Activated CD8-positive, alpha-beta memory T cell treated with anti-CD3 and anti-CD28 coated beads, Interleukin-2, amount 50 U/mL, for 1 hour (primary cell): Measurements from ENCODE around the gene PACS2.

Source experiments
- DNase-seq: peaks from one replicate; pipeline ENCODE4 v3.0.0-alpha.2; 2020; ENCODE audit errors: extremely low read depth

PACS2 gene

DNA sequence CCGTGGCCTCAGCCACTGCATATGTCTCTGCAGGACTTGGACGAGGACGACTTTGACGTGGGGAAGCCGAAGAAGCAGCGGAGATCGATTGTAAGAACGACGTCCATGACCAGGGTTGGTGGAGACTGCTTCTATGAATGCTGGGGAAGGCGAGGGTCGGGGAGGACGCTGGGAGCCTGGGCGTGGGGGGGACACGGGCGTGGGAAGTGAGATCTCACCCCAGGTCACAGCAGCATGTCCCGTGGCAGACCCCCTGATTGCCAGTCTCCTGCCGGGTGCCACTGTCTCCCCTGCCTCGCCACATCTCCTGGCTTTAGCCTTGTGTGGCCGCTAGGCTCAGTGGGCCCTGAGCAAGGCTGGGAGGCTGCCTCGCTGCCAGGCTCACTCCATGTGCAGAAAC, 53.9 kb downstream of the PACS2 start:
- DNase-seq, result no peak

DNA sequence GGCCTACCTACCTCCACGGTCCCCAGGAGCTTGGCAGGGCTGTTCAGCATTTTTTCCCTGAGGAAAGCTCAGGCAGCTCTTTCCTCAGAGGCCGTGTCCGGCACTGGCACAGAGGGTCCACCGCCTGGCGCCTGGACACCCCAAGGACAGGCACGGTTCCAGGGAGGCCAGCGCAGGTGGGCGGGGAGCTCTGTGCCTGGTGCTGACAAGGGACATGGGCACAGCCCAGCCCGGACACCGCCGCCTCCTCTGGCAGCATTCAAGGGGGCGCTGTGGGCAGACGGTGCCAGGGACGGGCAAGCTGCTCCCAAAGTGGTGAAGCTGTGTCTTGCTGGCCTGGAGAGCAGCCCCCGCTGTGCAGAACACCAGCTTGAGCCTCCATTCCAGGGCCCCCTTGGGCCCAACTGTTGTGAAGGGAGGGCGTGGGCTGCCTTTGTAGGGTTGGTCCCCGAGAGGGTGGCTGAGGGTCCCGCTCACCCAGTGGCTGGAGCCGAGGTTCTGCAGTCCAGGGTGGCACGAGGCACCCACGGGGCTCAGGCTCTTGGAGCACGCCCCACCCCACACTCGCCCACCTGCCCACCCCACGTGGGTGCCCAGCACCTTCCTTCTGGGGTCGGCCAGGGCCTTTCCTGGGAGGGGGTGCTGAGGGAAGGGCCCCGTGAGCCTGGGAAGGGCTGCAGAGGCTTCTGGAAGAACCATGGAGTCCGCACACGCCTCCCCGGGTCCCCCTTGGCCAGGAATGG, 54.5 kb downstream of the PACS2 start:
- DNase-seq, result no peak

DNA sequence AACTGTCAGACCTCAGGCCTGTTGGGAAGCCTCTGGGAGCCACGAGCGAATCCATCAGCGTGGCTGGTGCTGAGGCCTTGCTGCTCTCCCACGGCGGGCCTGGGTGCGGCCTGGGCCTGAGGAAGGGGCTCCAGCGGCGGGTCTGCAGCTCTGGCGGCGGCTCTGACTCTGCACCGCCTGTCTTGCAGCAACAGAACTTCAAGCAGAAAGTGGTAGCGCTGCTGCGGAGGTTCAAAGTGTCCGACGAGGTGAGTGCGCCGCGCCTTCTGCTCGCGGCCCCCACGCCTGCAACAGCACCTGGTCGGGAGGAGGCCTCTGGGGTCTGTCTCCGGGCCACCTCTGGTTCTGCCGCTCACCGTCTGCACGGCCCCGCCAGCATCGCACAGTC, 55.1 kb downstream of the PACS2 start:
- no peak for DNase-seq

DNA sequence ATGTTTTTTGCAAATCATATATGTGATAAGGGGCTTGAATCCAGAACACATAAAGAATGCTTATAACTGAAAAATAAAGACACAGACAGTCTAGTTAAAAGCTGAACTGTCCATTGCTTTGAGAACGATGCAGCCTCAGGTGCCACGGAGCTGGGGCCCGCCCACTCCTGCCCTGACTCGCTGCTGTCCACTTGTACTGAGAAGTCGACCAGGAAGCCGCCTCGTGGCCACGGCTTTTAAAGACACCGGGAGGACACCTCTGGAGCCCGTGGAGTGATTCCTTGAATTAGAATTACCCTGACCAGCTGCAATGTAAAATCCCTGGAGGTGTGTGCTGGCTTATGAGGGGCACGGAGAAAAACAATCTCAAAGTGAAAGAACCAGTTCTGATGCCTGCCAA, 59.8 kb downstream of the PACS2 start:
- no peak for DNase-seq

DNA sequence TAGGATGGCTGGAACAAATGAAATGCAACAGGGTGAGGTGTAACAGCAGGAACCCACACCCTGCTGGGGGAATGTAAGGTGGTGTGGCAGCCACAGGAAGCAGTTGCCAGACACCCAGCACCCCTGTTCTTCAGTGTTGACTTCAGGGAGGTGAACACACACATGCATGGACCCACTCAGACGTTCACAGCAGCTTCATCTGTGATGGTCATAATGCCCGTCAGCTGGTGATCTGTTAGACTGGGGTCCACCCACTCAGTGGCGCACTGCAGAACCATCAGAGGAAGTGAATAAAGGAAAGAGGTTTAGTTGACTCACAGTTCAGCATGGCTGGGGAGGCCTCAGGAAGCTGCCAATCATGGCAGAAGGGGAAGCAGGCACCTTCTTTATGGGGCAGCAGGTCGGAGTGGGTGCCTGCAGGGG, 61.1 kb downstream of the PACS2 start:
- no peak for DNase-seq

DNA sequence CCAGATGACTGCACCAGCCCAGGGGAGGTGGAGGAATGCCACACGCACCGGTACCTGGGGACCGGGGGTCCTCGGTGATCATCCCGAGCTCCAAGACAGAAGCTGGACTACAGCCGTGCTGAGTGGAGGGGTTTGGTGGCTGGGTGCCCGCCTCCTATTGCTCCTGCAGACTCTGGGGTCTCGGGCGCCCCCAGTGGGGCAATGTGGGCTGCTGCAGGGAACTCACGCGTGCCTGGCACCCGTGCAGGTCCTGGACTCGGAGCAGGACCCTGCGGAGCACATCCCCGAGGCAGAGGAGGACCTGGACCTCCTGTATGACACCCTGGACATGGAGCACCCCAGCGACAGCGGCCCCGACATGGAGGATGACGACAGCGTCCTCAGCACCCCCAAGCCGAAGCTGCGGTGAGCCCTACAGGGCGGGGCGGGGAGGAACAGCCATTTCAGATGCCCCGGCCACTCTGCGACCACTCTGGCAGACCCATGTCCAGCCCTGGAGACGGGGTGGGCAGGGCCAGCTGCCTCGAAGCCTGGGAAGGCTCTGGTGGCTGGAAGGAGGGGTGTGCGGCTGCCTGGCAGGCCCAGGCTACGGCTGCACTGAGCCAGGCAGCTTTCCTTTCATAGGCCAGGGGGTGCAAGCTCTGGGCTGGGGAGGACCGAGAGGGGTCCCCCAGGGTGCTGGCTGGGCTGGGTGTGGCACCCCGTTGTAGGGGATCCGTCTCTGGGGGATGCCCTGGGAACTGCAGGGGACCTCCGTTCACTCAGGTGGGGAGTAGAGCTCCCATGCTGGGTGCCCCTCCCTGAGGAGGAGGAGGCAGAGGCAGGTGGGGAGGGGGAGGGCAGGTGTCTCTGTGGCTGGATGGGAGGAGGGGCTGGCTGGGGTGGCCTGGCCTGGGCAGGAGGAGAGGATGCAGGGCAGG, 62.2 kb downstream of the PACS2 start:
- no peak for DNase-seq

DNA sequence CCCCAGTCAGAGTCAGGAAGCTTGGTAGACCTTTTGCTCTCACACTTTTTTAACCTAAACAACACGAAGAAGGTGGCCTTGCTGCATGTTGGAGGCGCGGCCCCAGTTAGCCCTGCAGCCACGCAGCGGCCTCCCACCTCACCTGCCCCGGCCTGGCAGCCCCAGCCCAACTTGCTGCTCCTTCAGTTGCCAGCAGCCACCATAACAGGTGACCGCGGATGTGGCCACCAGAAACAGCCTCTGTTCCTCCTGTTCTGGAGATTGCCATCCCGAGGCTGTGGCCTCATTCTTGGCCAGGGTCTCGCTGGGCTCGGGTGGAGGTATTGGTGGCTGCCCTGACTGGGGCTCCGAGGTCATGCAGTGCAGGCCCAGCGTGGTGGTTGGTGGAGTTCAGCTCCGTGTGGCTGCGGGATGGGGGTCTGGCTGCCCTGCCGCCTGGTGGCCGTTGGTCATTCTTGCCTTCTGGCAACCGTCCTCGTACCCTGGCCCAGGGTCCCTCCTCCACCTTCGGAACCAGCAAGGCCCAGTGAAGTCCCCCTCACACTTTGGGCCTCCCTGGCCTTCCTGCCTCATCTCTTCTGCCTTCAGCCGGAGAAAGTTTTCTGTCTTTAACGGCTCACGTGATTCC, 63.1 kb downstream of the PACS2 start:
- no peak for DNase-seq

DNA sequence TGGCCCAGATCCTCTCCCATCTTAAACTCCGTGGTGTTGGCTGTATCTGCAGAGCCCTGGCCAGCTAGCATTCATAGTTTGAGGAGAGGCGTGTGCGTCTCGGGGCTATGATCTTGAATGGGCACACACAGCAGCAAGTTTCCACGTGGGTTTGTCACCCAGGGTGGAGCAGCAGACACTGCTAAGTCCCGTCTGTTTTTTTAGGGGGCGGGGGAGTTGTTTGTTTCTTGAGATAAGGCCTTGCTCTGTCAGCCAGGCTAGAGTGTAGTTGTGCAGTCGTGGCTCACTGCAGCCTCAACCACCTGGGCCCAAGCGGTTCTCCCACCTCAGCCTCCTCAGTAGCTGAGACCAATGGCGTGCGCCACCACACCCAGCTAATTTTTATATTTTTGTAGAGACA, 63.7 kb downstream of the PACS2 start:
- DNase-seq, result no peak

DNA sequence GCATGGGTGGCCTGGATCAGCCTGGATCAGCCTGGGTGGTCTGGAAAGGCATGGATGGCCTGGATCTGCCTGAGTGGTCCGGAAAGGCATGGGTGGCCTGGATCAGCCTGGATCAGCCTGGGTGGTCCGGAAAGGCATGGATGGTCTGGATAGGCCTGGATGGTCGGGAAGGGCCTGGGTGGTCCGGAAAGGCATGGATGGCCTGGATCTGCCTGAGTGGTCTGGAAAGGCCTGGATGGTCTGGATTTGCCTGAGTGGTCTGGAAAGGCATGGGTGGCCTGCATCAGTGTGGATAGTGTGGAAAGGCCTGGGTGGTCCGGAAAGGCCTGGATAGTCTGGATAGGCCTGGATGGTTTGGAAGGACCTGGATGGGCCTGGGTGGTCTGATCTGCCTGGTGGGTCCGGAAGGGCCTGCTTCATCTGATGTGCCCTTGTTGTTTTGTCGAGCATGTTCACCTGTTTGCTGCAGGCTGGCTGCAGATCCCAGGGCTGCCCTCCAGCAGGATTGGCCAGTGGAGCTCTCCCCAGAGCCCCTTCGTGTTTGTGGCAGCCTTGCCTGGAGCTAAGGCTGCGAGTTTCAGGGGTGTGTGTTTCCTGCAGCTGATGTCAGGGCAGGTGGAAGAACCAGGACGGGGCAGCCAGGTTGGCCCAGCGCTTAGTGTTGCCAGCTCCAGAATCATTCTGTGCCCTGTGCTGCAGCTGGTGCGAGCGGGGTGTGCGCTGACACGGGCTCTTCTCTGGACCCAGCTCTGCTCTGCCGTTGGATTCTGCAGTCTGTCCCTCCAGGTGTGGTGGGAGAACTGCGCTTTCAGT, 64.5 kb downstream of the PACS2 start:
- DNase-seq, result no peak

DNA sequence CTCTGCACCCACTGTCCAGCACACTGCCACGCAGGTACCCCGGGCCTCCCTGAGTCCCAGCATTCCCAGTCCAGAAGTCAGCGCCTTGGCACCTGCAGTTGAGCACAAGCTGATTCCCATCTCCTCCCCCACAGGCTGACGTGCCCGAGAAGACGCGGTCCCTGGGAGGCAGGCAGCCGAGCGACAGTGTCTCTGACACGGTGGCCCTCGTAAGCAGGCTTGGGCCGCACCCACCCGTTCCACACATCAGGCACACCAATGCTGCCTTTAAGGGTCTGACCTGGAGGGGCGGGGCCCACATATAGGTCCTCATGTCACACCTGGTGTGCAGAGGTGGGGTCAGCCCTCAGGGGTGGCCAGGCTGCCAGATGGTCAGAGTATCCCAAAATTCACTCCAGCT, 65.4 kb downstream of the PACS2 start:
- DNase-seq, result no peak

DNA sequence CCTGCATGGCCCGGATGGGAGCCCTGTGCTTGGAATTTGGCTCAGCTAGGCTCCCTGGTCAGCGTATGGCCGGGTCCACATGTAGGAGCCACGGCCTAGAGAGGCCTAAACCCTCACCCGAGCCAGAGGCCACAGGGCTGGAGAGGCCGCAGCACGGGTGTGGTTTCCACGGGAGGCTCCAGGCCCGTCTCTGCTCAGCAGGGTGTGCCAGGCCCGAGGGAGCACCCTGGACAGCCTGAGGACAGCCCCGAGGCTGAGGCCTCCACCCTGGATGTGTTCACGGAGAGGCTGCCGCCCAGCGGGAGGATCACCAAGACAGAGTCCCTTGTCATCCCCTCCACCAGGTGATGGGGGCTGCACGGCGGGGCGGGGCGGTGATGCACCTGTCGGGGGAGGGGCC, 66.2 kb downstream of the PACS2 start:
- DNase-seq, result no peak

DNA sequence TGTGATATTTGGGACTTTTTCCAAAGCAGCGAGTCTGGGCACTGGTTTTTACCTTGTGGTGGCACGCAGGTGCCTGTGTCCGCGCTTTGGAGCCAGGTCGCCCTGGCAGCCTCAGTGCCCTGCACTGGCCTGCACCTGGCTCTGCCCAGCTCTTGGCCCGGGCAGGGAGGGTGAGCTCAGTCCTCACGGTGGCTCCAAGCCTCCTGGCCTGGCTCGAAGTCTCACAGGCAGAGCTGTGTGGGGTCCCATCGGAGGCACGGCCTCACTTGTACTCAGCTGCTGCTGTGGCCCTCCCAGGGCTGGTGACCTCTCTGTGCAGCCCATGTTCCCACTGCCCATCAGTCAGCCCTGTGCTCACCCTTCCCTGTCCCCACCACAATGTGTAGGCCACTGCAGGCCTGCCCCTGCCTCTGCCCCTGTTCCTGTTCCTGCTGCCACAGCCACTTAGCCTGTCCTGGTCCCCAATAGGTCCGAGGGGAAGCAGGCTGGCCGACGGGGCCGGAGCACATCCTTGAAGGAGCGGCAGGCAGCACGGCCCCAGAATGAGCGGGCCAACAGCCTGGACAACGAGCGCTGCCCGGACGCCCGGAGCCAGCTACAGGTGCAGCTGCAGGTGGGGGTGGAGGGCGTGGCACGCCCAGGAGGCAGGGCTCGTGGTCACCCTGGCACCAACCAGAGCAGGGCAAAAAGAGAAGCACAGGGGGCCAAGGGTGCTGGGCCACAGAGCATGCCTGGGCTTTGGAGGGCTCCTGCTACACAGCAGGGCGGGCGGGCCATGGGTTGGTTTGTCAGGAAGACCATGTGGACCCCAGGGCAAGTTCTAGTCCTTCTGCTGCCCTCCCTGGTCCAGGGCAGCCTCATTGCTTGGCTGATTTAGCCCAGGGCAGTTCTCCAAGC, 67.1 kb downstream of the PACS2 start:
- no peak for DNase-seq

DNA sequence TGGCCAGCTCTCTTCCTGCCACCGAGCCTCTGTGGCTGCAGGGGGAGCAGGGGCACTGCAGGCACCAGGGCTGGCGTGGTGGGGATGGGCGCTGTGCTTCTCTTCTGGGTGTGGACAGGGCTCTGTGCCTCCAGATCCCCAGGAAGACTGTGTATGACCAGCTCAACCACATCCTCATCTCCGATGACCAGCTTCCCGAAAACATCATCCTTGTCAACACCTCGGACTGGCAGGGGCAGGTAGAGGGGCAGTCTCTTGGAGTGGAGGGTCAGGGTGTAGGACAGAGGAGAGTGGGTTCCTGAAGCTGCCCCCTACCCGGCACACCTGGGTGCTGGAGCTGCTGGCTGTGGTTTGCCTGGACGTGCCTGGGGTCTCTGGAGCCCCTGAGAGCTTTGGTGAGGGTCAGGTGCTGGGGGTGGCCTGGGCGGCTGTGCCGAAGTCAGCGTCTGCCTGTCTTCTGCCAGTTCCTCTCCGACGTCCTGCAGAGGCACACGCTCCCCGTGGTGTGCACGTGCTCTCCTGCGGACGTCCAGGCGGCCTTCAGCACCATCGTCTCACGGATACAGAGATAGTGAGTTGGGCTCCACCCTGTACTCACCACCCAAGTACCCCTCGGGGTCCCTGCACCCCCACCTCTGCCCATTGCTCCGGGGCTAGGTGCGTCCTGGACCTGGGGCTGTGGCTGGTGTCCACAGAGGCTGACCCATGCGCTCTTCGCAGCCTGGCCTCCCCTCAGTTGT, 68.0 kb downstream of the PACS2 start:
- no peak for DNase-seq

DNA sequence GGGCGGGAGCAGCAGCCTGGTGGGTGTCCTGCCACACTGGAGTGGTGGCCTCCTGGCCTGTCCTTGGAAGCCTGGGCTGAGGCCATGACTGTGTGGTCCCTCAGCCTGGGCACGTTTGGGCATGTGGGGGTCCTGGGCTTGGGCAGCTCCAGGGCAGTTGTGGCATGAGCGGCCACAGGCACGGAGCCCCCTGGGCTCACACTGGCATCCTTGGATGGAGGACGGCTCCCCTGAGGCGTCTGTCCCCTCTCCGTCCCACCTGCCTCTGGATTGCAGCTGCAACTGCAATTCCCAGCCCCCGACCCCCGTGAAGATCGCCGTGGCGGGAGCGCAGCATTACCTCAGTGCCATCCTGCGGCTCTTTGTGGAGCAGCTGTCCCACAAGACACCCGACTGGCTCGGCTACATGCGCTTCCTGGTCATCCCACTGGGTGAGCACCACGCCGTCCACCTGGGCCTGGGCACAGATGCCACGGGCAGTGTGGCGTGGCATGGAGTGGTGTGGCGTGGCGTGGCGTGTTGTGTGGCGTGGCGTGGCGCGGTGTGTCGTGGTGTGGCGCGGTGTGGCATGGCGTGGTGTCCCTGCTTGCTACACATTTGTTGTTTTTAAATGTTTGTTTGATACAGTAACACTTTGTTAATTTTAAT, 68.7 kb downstream of the PACS2 start:
- no peak for DNase-seq

DNA sequence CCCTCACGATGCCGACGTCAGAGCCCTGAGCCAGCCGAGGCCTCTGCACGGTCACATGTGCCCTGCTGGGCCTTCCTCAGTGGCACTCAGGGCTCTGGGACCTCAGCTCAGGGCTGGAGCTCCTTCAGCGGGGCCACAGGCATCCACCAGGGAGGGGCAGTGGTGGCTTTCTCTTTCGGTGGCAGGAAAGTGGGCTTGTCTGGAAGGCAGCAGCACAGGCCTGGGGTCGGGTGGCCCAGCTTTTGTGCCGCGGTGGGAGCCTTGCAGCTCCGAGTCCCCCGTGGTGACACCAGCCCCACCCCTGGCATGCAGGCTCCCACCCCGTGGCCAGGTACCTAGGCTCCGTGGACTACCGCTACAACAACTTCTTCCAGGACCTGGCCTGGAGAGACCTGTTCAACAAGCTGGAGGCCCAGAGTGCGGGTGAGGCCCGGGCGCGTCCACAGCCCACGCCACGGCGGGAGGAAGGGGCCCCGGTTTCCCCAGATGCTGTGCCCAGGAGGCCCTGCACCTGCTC, 69.6 kb downstream of the PACS2 start:
- DNase-seq, result no peak

DNA sequence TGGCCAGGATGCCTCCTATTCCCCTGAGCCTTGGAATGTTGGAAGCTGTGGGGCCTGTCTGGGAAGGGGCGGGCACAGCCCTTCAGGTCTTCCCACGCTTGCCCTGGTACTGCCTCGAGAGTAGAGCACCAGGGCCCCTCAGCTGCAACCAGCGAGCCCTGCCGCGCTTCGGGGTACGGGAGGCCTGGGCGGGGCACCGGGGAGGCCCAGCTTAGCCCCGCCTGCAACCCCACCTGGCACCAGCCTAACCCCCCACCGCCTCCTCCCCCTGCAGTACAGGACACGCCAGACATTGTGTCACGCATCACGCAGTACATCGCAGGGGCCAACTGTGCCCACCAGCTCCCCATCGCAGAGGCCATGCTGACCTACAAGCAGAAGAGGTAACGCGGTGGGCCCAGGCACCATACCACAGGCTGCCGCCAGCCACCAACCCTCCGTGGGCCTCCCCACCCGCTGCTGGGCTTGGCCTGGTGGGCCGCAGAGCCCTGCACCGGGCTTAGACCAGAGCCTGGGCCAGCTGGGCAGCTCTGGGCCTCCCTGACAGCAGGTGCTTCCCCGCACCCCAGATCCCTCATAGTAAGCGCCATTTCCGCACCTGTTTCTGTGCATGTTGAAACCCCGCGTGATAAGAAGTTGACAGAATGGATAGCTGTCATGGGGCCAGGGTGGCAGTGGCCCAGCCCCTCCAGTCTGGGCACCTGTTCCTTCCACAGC, 70.2 kb downstream of the PACS2 start:
- no peak for DNase-seq

DNA sequence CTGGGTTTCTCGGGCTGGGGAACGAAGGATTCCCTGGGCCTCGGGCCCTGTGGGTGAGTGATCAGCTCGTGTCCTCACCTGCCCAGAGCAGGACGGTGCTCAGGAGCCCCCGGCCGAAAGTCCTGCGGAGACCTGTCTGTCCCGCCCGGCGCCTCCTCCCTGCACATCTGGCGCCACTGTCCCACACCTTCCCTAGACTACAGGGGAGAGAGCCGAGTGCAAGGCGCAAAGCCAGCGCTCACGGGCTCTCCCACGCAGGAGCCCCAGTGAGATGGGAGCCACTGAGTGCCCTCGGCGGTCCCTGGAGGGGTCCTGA, 70.7 kb downstream of the PACS2 start:
- DNase-seq, result no peak

DNA sequence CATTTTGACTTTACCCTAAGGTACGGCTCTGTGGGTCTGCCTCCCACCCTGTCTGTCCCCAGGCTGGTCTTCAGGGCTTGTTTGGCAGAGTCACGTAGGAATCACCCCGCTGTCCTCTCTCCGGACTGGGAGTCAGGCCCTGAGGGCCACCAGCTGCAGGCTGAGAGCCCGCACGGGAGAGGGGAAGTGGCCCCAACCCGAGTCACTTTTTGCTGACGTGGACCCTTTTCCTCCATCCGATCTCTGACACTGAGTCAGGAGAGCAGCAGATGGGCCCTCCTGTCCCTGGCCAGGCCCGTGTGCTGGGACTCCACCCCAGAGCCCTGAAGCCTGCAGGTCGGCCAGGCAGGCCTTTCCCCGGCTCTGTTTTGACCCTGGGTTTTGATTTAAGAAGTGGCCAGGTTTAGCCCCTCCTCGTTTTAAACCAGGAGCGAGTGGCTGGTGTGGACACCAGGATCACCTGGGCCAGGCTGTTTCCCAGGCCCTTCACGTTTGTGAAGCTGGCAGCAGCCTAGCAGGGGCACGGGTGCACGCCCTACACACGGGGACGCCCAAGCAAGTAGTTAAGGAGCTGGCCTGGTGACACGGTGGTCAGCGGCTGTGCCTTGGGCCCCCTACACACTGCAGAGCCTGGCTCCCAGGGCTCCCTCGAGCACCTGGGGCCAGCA, 71.3 kb downstream of the PACS2 start:
- no peak for DNase-seq
